Fibroblast of lung (primary cell): Measurements from ENCODE around the gene TMEM74B.

Experiments used
- EZH2 ChIP-seq: IDR thresholded peaks from 2 replicates; pipeline ENCODE4 v1.5.1; 2012; ENCODE audit warnings: low read length, control low read depth, mild to moderate bottlenecking; ENCODE audit errors: missing control alignments
- TF ChIP-seq, protein P1 (sequence below), 2 donors: IDR thresholded peaks in 1 of 2; conservative IDR thresholded peaks in 1 of 2; 1 replicate in 1 of 2; 2 replicates in 1 of 2; pipeline ENCODE4 v1.5.1; 2011 to 2012; ENCODE audit warnings: low read length in 2 of 2, control low read depth in 1 of 2, inconsistent platforms in 1 of 2, low read depth in 1 of 2, mild to moderate bottlenecking in 1 of 2

DNA sequence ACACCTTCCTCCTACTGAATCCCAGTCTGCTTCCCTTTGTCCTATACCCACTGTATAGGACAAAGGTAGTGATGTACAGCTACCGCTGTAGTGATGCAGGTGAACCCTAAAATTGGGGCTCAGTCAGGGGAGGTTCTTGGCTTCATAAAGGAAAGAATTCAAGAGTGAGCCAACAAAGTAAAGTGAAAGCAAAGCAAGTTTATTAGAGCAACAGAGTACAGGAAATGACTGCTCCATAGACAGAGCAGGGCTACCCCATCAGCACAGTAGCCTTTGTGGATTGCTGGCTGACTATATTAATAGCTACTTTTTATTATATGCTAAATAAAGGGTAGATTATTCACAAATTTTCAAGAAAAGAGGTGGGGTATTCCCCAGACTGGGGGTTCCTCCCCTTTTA, 15.2 kb upstream of the TMEM74B start:
- TF ChIP-seq, protein P1, sequence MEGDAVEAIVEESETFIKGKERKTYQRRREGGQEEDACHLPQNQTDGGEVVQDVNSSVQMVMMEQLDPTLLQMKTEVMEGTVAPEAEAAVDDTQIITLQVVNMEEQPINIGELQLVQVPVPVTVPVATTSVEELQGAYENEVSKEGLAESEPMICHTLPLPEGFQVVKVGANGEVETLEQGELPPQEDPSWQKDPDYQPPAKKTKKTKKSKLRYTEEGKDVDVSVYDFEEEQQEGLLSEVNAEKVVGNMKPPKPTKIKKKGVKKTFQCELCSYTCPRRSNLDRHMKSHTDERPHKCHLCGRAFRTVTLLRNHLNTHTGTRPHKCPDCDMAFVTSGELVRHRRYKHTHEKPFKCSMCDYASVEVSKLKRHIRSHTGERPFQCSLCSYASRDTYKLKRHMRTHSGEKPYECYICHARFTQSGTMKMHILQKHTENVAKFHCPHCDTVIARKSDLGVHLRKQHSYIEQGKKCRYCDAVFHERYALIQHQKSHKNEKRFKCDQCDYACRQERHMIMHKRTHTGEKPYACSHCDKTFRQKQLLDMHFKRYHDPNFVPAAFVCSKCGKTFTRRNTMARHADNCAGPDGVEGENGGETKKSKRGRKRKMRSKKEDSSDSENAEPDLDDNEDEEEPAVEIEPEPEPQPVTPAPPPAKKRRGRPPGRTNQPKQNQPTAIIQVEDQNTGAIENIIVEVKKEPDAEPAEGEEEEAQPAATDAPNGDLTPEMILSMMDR (conservative IDR thresholded peaks at IDR 0.05 in 1 of 2, IDR thresholded peaks at IDR 0.05 in 1 of 2; ENCODE audit: low read depth in 1 of 2, low read length in 2 of 2), result no peak
- no peak for TF ChIP-seq EZH2
